GM08714 (cell line): ENCODE data around the gene TTC33.
A peak's percentile ranks its signal among the peaks of the same experiment; 100 is the strongest.
"Not testable (repeated sequence)": the region's sequence is repeated elsewhere in the genome, so short reads cannot be mapped to it uniquely, and the experiment has no call there.

Experiments
- H3K4me3 ChIP-seq: fragments of 200-500 bp; sonication (Bioruptor generic); 2 replicates; pipeline ENCODE4 v1.5.1; 2014; ENCODE audit warnings: mild to moderate bottlenecking, low read length, inconsistent platforms
- ZNF274 ChIP-seq: IDR thresholded peaks from 2 replicates; pipeline ENCODE4 v1.6.1; 2012; ENCODE audit warnings: mild to moderate bottlenecking, low read depth, low read length

TTC33 gene

GRCh38 chr5:40757400-40757799 is 1.6 kb upstream of the TTC33 start:
- TF ChIP-seq ZNF274 = no peak
- no peak overlapping the region for H3K4me3 ChIP-seq

- TF ChIP-seq ZNF274 = no peak
- H3K4me3 ChIP-seq = peak overlapping the region; percentile 90
These were observed 711 bp downstream of the TTC33 start for GRCh38 chr5:40755093-40755406.

- H3K4me3 ChIP-seq = peak overlapping the region; percentile 90
- no peak for TF ChIP-seq ZNF274
These were observed 1.2 kb downstream of the TTC33 start for GRCh38 chr5:40754381-40755092.

GRCh38 chr5:40746703-40747102 is 9.1 kb downstream of the TTC33 start:
- TF ChIP-seq ZNF274 = no peak
- H3K4me3 ChIP-seq = no peak overlapping the region

GRCh38 chr5:40743771-40744170 is 12.0 kb downstream of the TTC33 start:
- H3K4me3 ChIP-seq = no peak overlapping the region
- TF ChIP-seq ZNF274 = no peak

GRCh38 chr5:40738502-40738901 is 17.3 kb downstream of the TTC33 start:
- TF ChIP-seq ZNF274 = no peak
- H3K4me3 ChIP-seq = no peak overlapping the region

GRCh38 chr5:40736103-40736875 is 19.5 kb downstream of the TTC33 start:
- H3K4me3 ChIP-seq = no peak overlapping the region
- no peak for TF ChIP-seq ZNF274

- no peak overlapping the region for H3K4me3 ChIP-seq
- TF ChIP-seq ZNF274 = no peak
These were observed 20.2 kb downstream of the TTC33 start for GRCh38 chr5:40735609-40736008.

- no peak for TF ChIP-seq ZNF274
These were observed 20.8 kb downstream of the TTC33 start for GRCh38 chr5:40734986-40735385.

GRCh38 chr5:40733879-40734563 is 21.7 kb downstream of the TTC33 start:
- no peak overlapping the region for H3K4me3 ChIP-seq
- no peak for TF ChIP-seq ZNF274

More at GRCh38 chr5:40734986-40735385, 20.8 kb downstream of the TTC33 start:
- no peak overlapping the region for H3K4me3 ChIP-seq

GRCh38 chr5:40733434-40733833 is 22.3 kb downstream of the TTC33 start:
- no peak overlapping the region for H3K4me3 ChIP-seq
- no peak for TF ChIP-seq ZNF274

- not testable (repeated sequence) for H3K4me3 ChIP-seq
These were observed 33.3 kb downstream of the TTC33 start for GRCh38 chr5:40722497-40722911.

GRCh38 chr5:40720069-40720468 is 35.7 kb downstream of the TTC33 start:
- TF ChIP-seq ZNF274 = no peak
- no peak overlapping the region for H3K4me3 ChIP-seq

GRCh38 chr5:40717281-40717680 is 38.5 kb downstream of the TTC33 start:
- H3K4me3 ChIP-seq = no peak overlapping the region
- TF ChIP-seq ZNF274 = no peak

- no peak for TF ChIP-seq ZNF274
- H3K4me3 ChIP-seq = no peak overlapping the region
These were observed 39.2 kb downstream of the TTC33 start for GRCh38 chr5:40716590-40716989.
